H1 (cell line): Measurements from ENCODE around the gene GPRC5D. TPM values are rescaled to one million over a fixed set of nuclear protein-coding genes. Genes with fewer than 3 reads are reported as not detected.
A peak's percentile ranks its signal among the peaks of the same experiment; 100 is the strongest.

Source experiments
- CTCF ChIA-PET: fragments of 300-600 bp; sonication (Branson Sonifier 250); formaldehyde crosslinking; loops from one replicate; lab custom pipeline; 2021; ENCODE audit not compliant: partially characterized antibody; lab: Charles Lee
- POLR2A ChIA-PET: fragments of 300-600 bp; sonication (Branson Sonifier 250); formaldehyde crosslinking; loops from one replicate; lab custom pipeline; 2021; ENCODE audit warnings: inconsistent platforms; ENCODE audit not compliant: partially characterized antibody; lab: Charles Lee
- DNase-seq, 2 experiments: peaks; one replicate each; pipeline versions ENCODE4 v3.0.0 to v3.0.0-alpha.2; 2010 to 2022; ENCODE audit warnings: low spot score in 2 of 2, low read depth in 1 of 2, mixed read lengths in 1 of 2
- FAIRE-seq: peaks from 2 replicates; lab custom pipeline; 2011; peaks lifted over from hg19 to GRCh38; lab: Jason Lieb, UNC
- H2AFZ ChIP-seq: 2 replicates; pipeline ENCODE4 v1.8.1; 2012; ENCODE audit warnings: low read length, inconsistent platforms
- H2AK5ac ChIP-seq: 2 replicates; pipeline ENCODE4 v1.6.1; 2013; ENCODE audit warnings: low read depth, low read length
- H2BK120ac ChIP-seq: replicated peaks from 2 replicates; pipeline ENCODE3; 2013; ENCODE audit warnings: low read depth, low read length, inconsistent platforms
- H2BK12ac ChIP-seq: 2 replicates; pipeline ENCODE4 v1.6.1; 2013; ENCODE audit warnings: low read depth, low read length
- H2BK15ac ChIP-seq: 2 replicates; pipeline ENCODE4 v1.6.1; 2013; ENCODE audit warnings: low read length
- H2BK20ac ChIP-seq: 2 replicates; pipeline ENCODE4 v1.6.1; 2013; ENCODE audit warnings: low read length
- H2BK5ac ChIP-seq: 2 replicates; pipeline ENCODE4 v1.6.1; 2013; ENCODE audit warnings: low read depth, low read length
- H3K14ac ChIP-seq: 2 replicates; pipeline ENCODE4 v1.6.1; 2013; ENCODE audit warnings: inconsistent platforms; ENCODE audit not compliant: insufficient read length
- H3K18ac ChIP-seq: 2 replicates; pipeline ENCODE4 v1.6.1; 2013; ENCODE audit warnings: low read length; ENCODE audit errors: extremely low read depth
- H3K23ac ChIP-seq: 2 replicates; pipeline ENCODE4 v1.6.1; 2013; ENCODE audit warnings: inconsistent platforms; ENCODE audit not compliant: insufficient read length
- H3K23me2 ChIP-seq: 2 replicates; pipeline ENCODE4 v1.6.1; 2013; ENCODE audit warnings: low read depth, low read length
- H3K27ac ChIP-seq: 2 replicates; pipeline ENCODE4 v1.6.1; 2011; ENCODE audit warnings: low read depth, low read length, inconsistent platforms
- H3K27me3 ChIP-seq, 4 experiments: replicated peaks in 1 of 4; 1 replicate in 1 of 4; 2 replicates in 3 of 4; pipeline versions ENCODE4 v1.6.1 to v1.8.1; 2011 to 2013; ENCODE audit warnings: low read length in 3 of 4, mild to moderate bottlenecking in 3 of 4, inconsistent platforms in 2 of 4, mixed read lengths in 2 of 4, moderate library complexity in 1 of 4; ENCODE audit not compliant: control insufficient read depth in 3 of 4, insufficient read depth in 3 of 4; ENCODE audit errors: extremely low read depth in 1 of 4
- H3K36me3 ChIP-seq, 4 experiments: 2 replicates each; pipeline versions ENCODE4 v1.6.1 to v1.8.1; 2011 to 2013; ENCODE audit warnings: mild to moderate bottlenecking in 4 of 4, low read length in 3 of 4, moderate library complexity in 2 of 4, control low read depth in 1 of 4, inconsistent platforms in 1 of 4; ENCODE audit not compliant: insufficient read depth in 4 of 4, control insufficient read depth in 2 of 4
- H3K4ac ChIP-seq: replicated peaks from 2 replicates; pipeline ENCODE3; 2013; ENCODE audit warnings: low read length, low read depth, mixed read lengths, inconsistent platforms; ENCODE audit not compliant: insufficient read length
- H3K4me1 ChIP-seq, 4 experiments: replicated peaks in 1 of 4; 1 replicate in 1 of 4; 2 replicates in 3 of 4; pipeline versions ENCODE4 v1.6.1 to v1.8.1; 2011 to 2013; ENCODE audit warnings: low read length in 3 of 4, inconsistent platforms in 2 of 4, mixed read lengths in 1 of 4; ENCODE audit not compliant: insufficient read depth in 4 of 4, control insufficient read depth in 3 of 4
- H3K4me2 ChIP-seq, 2 experiments: 2 replicates each; pipeline versions ENCODE4 v1.6.1 to v1.8.1; 2011 to 2013; ENCODE audit warnings: low read depth in 2 of 2, low read length in 2 of 2, control low read depth in 1 of 2, inconsistent platforms in 1 of 2, mild to moderate bottlenecking in 1 of 2; ENCODE audit not compliant: insufficient read depth in 1 of 2
- H3K4me3 ChIP-seq, 4 experiments: fragments of 200-600, 300-600 bp in 1 of 4; sonication (generic), shearing (Covaris generic), sonication (Bioruptor Twin) in 1 of 4; 2 replicates each; pipeline versions ENCODE4 v1.5.1 to v1.8.1; 2011 to 2016; ENCODE audit warnings: low read length in 4 of 4, low read depth in 3 of 4, control low read depth in 2 of 4, inconsistent platforms in 2 of 4, mild to moderate bottlenecking in 2 of 4, mixed read lengths in 1 of 4, moderate library complexity in 1 of 4; ENCODE audit not compliant: insufficient read depth in 2 of 4; ENCODE audit errors: extremely low read depth in 1 of 4
- H3K56ac ChIP-seq: replicated peaks from 2 replicates; pipeline ENCODE3; 2013; ENCODE audit warnings: low read depth, mild to moderate bottlenecking, mixed read lengths, low read length, inconsistent platforms; ENCODE audit not compliant: insufficient read length
- H3K79me1 ChIP-seq: 2 replicates; pipeline ENCODE4 v1.6.1; 2013; ENCODE audit warnings: low read depth, low read length, control low read depth
- H3K79me2 ChIP-seq, 2 experiments: 2 replicates each; pipeline versions ENCODE4 v1.6.1 to v1.8.1; 2012 to 2013; ENCODE audit warnings: low read length in 2 of 2, mild to moderate bottlenecking in 2 of 2, inconsistent platforms in 1 of 2; ENCODE audit not compliant: insufficient read depth in 2 of 2, control insufficient read depth in 1 of 2
- H3K9ac ChIP-seq, 4 experiments: replicated peaks in 1 of 4; 1 replicate in 1 of 4; 2 replicates in 3 of 4; pipeline versions ENCODE4 v1.6.1 to v1.8.1; 2011 to 2013; ENCODE audit warnings: low read depth in 3 of 4, low read length in 3 of 4, control low read depth in 2 of 4, mild to moderate bottlenecking in 2 of 4, moderate library complexity in 2 of 4, inconsistent platforms in 1 of 4; ENCODE audit errors: extremely low read depth in 1 of 4
- H3K9me3 ChIP-seq, 2 experiments: 2 replicates each; pipeline versions ENCODE4 v1.6.1 to v1.8.1; 2012 to 2013; ENCODE audit warnings: mild to moderate bottlenecking in 2 of 2, moderate library complexity in 2 of 2, control low read depth in 1 of 2, inconsistent platforms in 1 of 2, low read depth in 1 of 2, low read length in 1 of 2, mixed read lengths in 1 of 2; ENCODE audit not compliant: insufficient read depth in 2 of 2
- H4K20me1 ChIP-seq, 2 experiments: replicated peaks in 1 of 2; 2 replicates each; pipeline versions ENCODE3 to v1.8.1; 2011 to 2013; ENCODE audit warnings: inconsistent platforms in 2 of 2, low read length in 2 of 2, mild to moderate bottlenecking in 1 of 2; ENCODE audit not compliant: insufficient read depth in 2 of 2, control insufficient read depth in 1 of 2
- H4K5ac ChIP-seq: 2 replicates; pipeline ENCODE4 v1.6.1; 2013; ENCODE audit warnings: low read length, low read depth, mixed read lengths, inconsistent platforms; ENCODE audit not compliant: insufficient read length
- H4K8ac ChIP-seq: 2 replicates; pipeline ENCODE4 v1.8.0; 2013; ENCODE audit warnings: mild to moderate bottlenecking, moderate library complexity, low read length, inconsistent platforms; ENCODE audit not compliant: insufficient read depth; ENCODE audit errors: extremely low read depth
- H4K91ac ChIP-seq: replicated peaks from 2 replicates; pipeline ENCODE3; 2013; ENCODE audit warnings: low read length, mixed read lengths, inconsistent platforms; ENCODE audit not compliant: insufficient read length
- BACH1 ChIP-seq: IDR thresholded peaks from 2 replicates; pipeline ENCODE4 v1.6.1; 2012; ENCODE audit warnings: low read length, improper control_type of control experiment
- CBX5 ChIP-seq: fragments of 300-800, 300-1000 bp; sonication (generic); IDR thresholded peaks from 2 replicates; pipeline ENCODE4 v1.7.1; 2016; ENCODE audit warnings: antibody characterized with exemption, low read length, low read depth
- CREB1 ChIP-seq: IDR thresholded peaks from 2 replicates; pipeline ENCODE4 v1.6.1; 2012; ENCODE audit warnings: inconsistent platforms
- NANOG ChIP-seq: IDR thresholded peaks from 2 replicates; pipeline ENCODE4 v1.6.1; 2011; ENCODE audit warnings: low read length, low read depth, mild to moderate bottlenecking, inconsistent platforms; ENCODE audit not compliant: insufficient read depth, poor library complexity, severe bottlenecking
- POLR2A ChIP-seq, 2 experiments: IDR thresholded peaks; 1 replicate in 1 of 2; 2 replicates in 1 of 2; pipeline ENCODE4 v1.6.1; 2011; ENCODE audit warnings: low read depth in 2 of 2, low read length in 2 of 2, mild to moderate bottlenecking in 2 of 2; ENCODE audit errors: control extremely low read depth in 1 of 2
- SIN3A ChIP-seq, 2 experiments: IDR thresholded peaks in 1 of 2; conservative IDR thresholded peaks in 1 of 2; 2 replicates each; pipeline ENCODE4 v1.6.1; 2011 to 2012; ENCODE audit warnings: low read length in 2 of 2, improper control_type of control experiment in 1 of 2, low read depth in 1 of 2, mild to moderate bottlenecking in 1 of 2
- TBP ChIP-seq: IDR thresholded peaks from 2 replicates; pipeline ENCODE4 v1.6.1; 2011; ENCODE audit warnings: low read depth, low read length, improper control_type of control experiment
- YY1 ChIP-seq: IDR thresholded peaks from 2 replicates; pipeline ENCODE4 v1.6.1; 2011; ENCODE audit warnings: low read depth, mild to moderate bottlenecking, low read length
- ZNF274 ChIP-seq: IDR thresholded peaks from 2 replicates; pipeline ENCODE4 v1.7.0; 2012; ENCODE audit warnings: low read length, borderline replicate concordance; ENCODE audit errors: extremely low read depth
- WGBS, 2 experiments: shearing (Covaris generic) in 1 of 2; methylation state at CpG; one replicate each; pipeline versions ENCODE4 v1.1.6 to v1.1.7; 2013 to 2015; ENCODE audit warnings: low lambda C conversion rate in 2 of 2, mixed read lengths in 2 of 2, inconsistent platforms in 1 of 2, low coverage in 1 of 2, missing lambda C conversion rate in 1 of 2; ENCODE audit not compliant: insufficient replicate concordance in 2 of 2, insufficient coverage in 1 of 2, insufficient read length in 1 of 2; ENCODE audit errors: extremely low coverage in 1 of 2, missing lambda C conversion rate in 1 of 2; 5-methylcytosine and 5-hydroxymethylcytosine counted together
- polyA plus RNA-seq, 7 experiments: library from polyadenylated mRNA; depleted of rRNA in 3 of 7; stranded (reverse) in 5 of 7; unstranded in 2 of 7; fragments of >200 nt in 5 of 7; fragments of 200-250 nt in 2 of 7; gene quantifications; 1 replicate in 5 of 7; 2 replicates in 1 of 7; 4 replicates in 1 of 7; pipeline versions ENCODE4 v1.2.1 to v1.2.3, GENCODE V29; 2011 to 2013; ENCODE audit warnings: missing spikeins in 2 of 7, mixed read lengths in 2 of 7
- total RNA-seq: library from RNA; stranded (reverse); fragmentation: NEBNext Ultra II Directional; extraction: Animal tissue kit (Norgen Biotek cat#: 25700); gene quantifications from 2 replicates; pipeline ENCODE4 v1.2.1, GENCODE V29; 2021
- TF ChIP-seq, protein P1 (sequence below): IDR thresholded peaks from 2 replicates; pipeline ENCODE4 v1.6.1; 2011; ENCODE audit warnings: low read length, improper control_type of control experiment
- TF ChIP-seq, protein P2 (sequence below), 3 experiments: IDR thresholded peaks; 1 replicate in 2 of 3; 2 replicates in 1 of 3; pipeline versions ENCODE4 v1.5.1 to v1.6.1; 2011; ENCODE audit warnings: low read length in 3 of 3, mild to moderate bottlenecking in 3 of 3, inconsistent platforms in 2 of 3, low read depth in 1 of 3, moderate library complexity in 1 of 3; ENCODE audit not compliant: insufficient read depth in 1 of 3; ENCODE audit errors: control extremely low read depth in 1 of 3

GPRC5D gene
- total and polyA plus RNA-seq, 2 of the 8 experiments (the other 6 are each of a cell fraction or from before 2014, with no cell fraction given), result 0.45 TPM; not detected in 1

- no peaks in the 10 kb centered on the region for H3K79me1 ChIP-seq
- no peak overlapping the region for H3K18ac ChIP-seq
- H2AFZ ChIP-seq, result no peak overlapping the region
- ChIA-PET POLR2A (no interaction called here), CTCF (interaction anchor here (1.2 to 11.7 kb wide), 2 partner anchors 286 to 289 kb away, joined by 3 to 162 read pairs; no protein-coding TSS in a partner anchor)
- H2BK120ac ChIP-seq, result no peak overlapping the region
- H3K27ac ChIP-seq, result no peak overlapping the region
- no peaks in the 10 kb centered on the region for H3K27me3 ChIP-seq
- H3K4ac ChIP-seq, result no peak overlapping the region
- no peak overlapping the region for H4K5ac ChIP-seq
- no peak overlapping the region for H3K14ac ChIP-seq
- H3K9me3 ChIP-seq, result peaks cover 0 to 3% of the 10 kb centered on the region in 2 experiments; a peak in 1 of 4 replicates
- DNase-seq (no peak), FAIRE-seq (no peak)
- no peaks in the 10 kb centered on the region for H3K36me3 ChIP-seq
- H2BK20ac ChIP-seq, result no peak overlapping the region
- no peak overlapping the region for H2BK5ac ChIP-seq
- H3K23ac ChIP-seq, result no peak overlapping the region
- H3K4me1 ChIP-seq, result peaks cover 0 to 4% (median 1%) of the 10 kb centered on the region in 4 experiments; a peak in 3 of 7 replicates
- H4K91ac ChIP-seq, result no peak overlapping the region
- no peak overlapping the region for H2AK5ac ChIP-seq
- H3K4me3 ChIP-seq, result no peak overlapping the region
- WGBS, 2 experiments, result 91% methylated on average over 7 of the region's 7 CpGs; no CpG with 5 or more reads in 1 of the 2 experiments
- no peaks in the 10 kb centered on the region for H4K20me1 ChIP-seq
- H3K9ac ChIP-seq, result no peak overlapping the region
- no peak overlapping the region for H3K4me2 ChIP-seq
- no peaks in the 10 kb centered on the region for H3K79me2 ChIP-seq
- H4K8ac ChIP-seq, result no peak overlapping the region
- H3K23me2 ChIP-seq, result no peaks in the 10 kb centered on the region
- H2BK15ac ChIP-seq, result no peak overlapping the region
- no peak overlapping the region for H3K56ac ChIP-seq
- 0 out of 2 replicates have a peak overlapping the region, but pooled peaks have one; percentile 60 for H2BK12ac ChIP-seq
- TF ChIP-seq SIN3A (conservative IDR thresholded peaks at IDR 0.05 in 1 of 2, IDR thresholded peaks at IDR 0.05 in 1 of 2; ENCODE audit: low read depth in 1 of 2, low read length in 2 of 2) (no peak), BACH1 (no peak), YY1 (no peak), NANOG (no peak), CREB1 (no peak), CBX5 (no peak), TBP (no peak), POLR2A (IDR thresholded peaks at IDR 0.05; ENCODE audit: control extremely low read depth in 1 of 2, low read depth in 2 of 2, low read length in 2 of 2) (no peak), ZNF274 (no peak)
- TF ChIP-seq, protein P1, sequence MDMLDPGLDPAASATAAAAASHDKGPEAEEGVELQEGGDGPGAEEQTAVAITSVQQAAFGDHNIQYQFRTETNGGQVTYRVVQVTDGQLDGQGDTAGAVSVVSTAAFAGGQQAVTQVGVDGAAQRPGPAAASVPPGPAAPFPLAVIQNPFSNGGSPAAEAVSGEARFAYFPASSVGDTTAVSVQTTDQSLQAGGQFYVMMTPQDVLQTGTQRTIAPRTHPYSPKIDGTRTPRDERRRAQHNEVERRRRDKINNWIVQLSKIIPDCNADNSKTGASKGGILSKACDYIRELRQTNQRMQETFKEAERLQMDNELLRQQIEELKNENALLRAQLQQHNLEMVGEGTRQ, result no peak
- TF ChIP-seq, protein P2, sequence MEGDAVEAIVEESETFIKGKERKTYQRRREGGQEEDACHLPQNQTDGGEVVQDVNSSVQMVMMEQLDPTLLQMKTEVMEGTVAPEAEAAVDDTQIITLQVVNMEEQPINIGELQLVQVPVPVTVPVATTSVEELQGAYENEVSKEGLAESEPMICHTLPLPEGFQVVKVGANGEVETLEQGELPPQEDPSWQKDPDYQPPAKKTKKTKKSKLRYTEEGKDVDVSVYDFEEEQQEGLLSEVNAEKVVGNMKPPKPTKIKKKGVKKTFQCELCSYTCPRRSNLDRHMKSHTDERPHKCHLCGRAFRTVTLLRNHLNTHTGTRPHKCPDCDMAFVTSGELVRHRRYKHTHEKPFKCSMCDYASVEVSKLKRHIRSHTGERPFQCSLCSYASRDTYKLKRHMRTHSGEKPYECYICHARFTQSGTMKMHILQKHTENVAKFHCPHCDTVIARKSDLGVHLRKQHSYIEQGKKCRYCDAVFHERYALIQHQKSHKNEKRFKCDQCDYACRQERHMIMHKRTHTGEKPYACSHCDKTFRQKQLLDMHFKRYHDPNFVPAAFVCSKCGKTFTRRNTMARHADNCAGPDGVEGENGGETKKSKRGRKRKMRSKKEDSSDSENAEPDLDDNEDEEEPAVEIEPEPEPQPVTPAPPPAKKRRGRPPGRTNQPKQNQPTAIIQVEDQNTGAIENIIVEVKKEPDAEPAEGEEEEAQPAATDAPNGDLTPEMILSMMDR (IDR thresholded peaks at IDR 0.05; ENCODE audit: control extremely low read depth in 1 of 3, insufficient read depth in 1 of 3, low read depth in 1 of 3, low read length in 3 of 3), result no peak
These were observed 29.0 kb downstream of the GPRC5D start for GRCh38 chr12:12922978-12923377.
